ENCODE data around the gene PRUNE1.

Gene PRUNE1

DNA sequence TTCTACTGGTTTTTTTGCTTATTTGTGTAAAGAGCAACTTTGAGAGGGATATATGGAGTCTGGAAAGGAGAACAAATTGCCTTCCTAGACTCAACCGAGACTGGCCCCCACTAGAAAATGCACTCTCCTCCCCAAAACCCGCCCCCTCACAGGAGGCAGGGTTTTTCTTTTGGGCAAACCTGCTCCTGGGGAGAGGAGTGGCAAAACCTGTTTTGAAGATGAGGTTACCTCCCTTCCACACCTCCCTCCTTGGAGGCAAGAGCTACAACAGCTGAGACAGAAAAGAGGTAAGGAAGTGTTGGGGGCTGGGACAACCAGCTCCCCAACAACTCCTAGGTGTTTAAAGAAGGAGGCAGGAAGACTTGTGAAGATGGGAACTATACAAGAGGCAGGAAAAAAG lies 28.1 kb downstream of the PRUNE1 start, which contains the start of gene BNIPL:
Gene BNIPL, plus strand, starts transcription at position 231 of the 400 bp plus-strand sequence. Its CDS starts 140 bp downstream, at position 371.
- H3K36me3 ChIP-seq (ENCODE audit: low read depth), result peaks cover 14% of the 10 kb centered on the region
- DNase-seq (ENCODE audit: low spot score) (no peak), ATAC-seq (ENCODE audit: low read depth) (no peak)
- no peak within 1 kb of the TSS for H3K4me3 ChIP-seq (ENCODE audit: severe bottlenecking)
- H3K27ac ChIP-seq (ENCODE audit: poor library complexity, severe bottlenecking), result no peak within 1 kb of the TSS
- H3K4me1 ChIP-seq (ENCODE audit: insufficient read depth, poor library complexity, severe bottlenecking), result no peaks in the 10 kb centered on the region
- H3K27me3 ChIP-seq (ENCODE audit: insufficient read depth, poor library complexity, severe bottlenecking), result no peaks in the 10 kb centered on the region
- TF ChIP-seq, protein P1, sequence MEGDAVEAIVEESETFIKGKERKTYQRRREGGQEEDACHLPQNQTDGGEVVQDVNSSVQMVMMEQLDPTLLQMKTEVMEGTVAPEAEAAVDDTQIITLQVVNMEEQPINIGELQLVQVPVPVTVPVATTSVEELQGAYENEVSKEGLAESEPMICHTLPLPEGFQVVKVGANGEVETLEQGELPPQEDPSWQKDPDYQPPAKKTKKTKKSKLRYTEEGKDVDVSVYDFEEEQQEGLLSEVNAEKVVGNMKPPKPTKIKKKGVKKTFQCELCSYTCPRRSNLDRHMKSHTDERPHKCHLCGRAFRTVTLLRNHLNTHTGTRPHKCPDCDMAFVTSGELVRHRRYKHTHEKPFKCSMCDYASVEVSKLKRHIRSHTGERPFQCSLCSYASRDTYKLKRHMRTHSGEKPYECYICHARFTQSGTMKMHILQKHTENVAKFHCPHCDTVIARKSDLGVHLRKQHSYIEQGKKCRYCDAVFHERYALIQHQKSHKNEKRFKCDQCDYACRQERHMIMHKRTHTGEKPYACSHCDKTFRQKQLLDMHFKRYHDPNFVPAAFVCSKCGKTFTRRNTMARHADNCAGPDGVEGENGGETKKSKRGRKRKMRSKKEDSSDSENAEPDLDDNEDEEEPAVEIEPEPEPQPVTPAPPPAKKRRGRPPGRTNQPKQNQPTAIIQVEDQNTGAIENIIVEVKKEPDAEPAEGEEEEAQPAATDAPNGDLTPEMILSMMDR (IDR thresholded peaks at IDR 0.05; ENCODE audit: poor library complexity, severe bottlenecking), result no peak
- no peaks in the 10 kb centered on the region for H3K9me3 ChIP-seq (ENCODE audit: severe bottlenecking)

DNA sequence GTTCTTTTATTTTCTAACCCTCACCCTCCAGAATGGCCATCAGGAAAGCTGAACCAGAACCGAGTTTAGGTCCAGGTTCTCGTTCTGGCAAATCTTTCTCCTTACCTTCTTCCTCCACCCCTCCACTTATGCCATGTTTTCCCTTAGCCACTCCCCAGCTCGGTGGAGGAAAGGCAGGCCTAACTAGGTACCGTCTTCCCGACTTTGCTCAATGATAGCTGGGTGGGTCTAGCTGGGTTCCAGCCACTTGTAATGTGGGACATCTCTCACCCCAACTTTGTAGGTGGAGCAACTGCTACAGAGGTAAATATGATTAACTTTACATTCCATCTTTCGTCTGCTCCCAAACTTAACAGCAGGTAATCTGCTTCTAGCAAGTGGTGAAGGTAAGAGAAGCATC lies 28.8 kb downstream of the PRUNE1 start:
- H3K27me3 ChIP-seq (ENCODE audit: insufficient read depth, poor library complexity, severe bottlenecking), result no peaks in the 10 kb centered on the region
- peaks cover 9% of the 10 kb centered on the region for H3K36me3 ChIP-seq (ENCODE audit: low read depth)
- DNase-seq (ENCODE audit: low spot score) (no peak), ATAC-seq (ENCODE audit: low read depth) (no peak)
- H3K9me3 ChIP-seq (ENCODE audit: severe bottlenecking), result no peaks in the 10 kb centered on the region
- H3K4me3 ChIP-seq (ENCODE audit: severe bottlenecking), result no peak overlapping the region
- no peak overlapping the region for H3K27ac ChIP-seq (ENCODE audit: poor library complexity, severe bottlenecking)
- H3K4me1 ChIP-seq (ENCODE audit: insufficient read depth, poor library complexity, severe bottlenecking), result no peaks in the 10 kb centered on the region
- TF ChIP-seq, protein P1 (IDR thresholded peaks at IDR 0.05; ENCODE audit: poor library complexity, severe bottlenecking), result no peak

DNA sequence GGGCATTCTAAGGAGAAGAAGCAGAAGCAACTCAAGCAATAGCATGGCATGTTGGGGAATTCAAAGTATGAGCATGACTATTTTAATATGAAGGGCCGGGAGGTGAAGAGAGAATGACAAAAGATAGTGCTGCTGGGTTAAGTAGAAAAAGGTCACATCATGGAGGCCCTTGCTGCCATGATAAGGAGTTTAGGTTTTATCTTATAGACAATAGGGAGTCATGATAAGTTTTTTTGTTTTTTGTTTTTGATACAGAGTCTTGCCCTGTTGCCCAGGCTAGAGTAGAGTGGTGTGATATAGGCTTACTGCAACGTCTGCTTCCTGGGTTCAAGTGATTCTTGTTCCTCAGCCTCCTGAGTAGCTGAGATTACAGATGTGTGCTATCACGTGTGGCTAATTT lies 31.3 kb downstream of the PRUNE1 start:
- Histone ChIP-seq H3K9me3 (ENCODE audit: severe bottlenecking) (no peaks in the 10 kb centered on the region), H3K4me3 (ENCODE audit: severe bottlenecking) (no peak overlapping the region), H3K36me3 (ENCODE audit: low read depth) (peaks cover under 1% of the 10 kb centered on the region; the same call in 1 of the 2 replicates), H3K27ac (ENCODE audit: poor library complexity, severe bottlenecking) (no peak overlapping the region), H3K4me1 (ENCODE audit: insufficient read depth, poor library complexity, severe bottlenecking) (no peaks in the 10 kb centered on the region), H3K27me3 (ENCODE audit: insufficient read depth, poor library complexity, severe bottlenecking) (no peaks in the 10 kb centered on the region)
- TF ChIP-seq, protein P1 (IDR thresholded peaks at IDR 0.05; ENCODE audit: poor library complexity, severe bottlenecking), result no peak
- DNase-seq (ENCODE audit: low spot score) (no peak), ATAC-seq (ENCODE audit: low read depth) (no peak)

DNA sequence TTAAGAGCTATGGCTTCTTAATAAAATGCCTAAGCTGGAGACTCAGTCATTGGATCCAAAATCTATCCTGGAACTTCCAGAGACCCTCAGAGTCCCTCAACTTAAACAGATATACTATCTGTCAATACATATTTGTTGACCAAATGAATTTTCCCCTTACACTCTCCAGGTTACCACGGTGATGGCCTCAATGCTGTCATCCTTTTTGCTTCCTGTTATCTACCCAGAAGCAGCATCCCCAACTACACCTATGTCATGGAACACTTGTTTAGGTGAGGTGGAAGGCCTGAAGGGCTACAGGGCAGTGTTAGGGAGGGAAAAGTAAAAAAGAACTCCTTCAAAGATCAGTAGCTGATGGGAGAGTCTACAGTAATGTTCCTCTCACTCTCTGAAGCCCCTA lies 34.9 kb downstream of the PRUNE1 start:
- Histone ChIP-seq H3K27me3 (ENCODE audit: insufficient read depth, poor library complexity, severe bottlenecking) (no peaks in the 10 kb centered on the region), H3K4me1 (ENCODE audit: insufficient read depth, poor library complexity, severe bottlenecking) (no peaks in the 10 kb centered on the region), H3K4me3 (ENCODE audit: severe bottlenecking) (no peak overlapping the region), H3K27ac (ENCODE audit: poor library complexity, severe bottlenecking) (no peak overlapping the region), H3K36me3 (ENCODE audit: low read depth) (no peaks in the 10 kb centered on the region), H3K9me3 (ENCODE audit: severe bottlenecking) (no peaks in the 10 kb centered on the region)
- ATAC-seq (ENCODE audit: low read depth) (no peak), DNase-seq (ENCODE audit: low spot score) (no peak)
- TF ChIP-seq, protein P1 (IDR thresholded peaks at IDR 0.05; ENCODE audit: poor library complexity, severe bottlenecking), result no peak

DNA sequence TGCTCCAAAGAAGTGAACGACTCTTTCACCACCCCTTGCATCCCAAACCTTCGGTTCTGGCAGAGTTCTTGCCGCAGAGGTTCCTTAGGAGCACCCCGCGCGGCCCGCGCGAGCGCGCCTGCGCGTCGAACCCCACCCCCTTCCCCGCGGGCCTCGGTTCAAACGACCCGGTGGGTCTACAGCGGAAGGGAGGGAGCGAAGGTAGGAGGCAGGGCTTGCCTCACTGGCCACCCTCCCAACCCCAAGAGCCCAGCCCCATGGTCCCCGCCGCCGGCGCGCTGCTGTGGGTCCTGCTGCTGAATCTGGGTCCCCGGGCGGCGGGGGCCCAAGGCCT lies 39.3 kb downstream of the PRUNE1 start, which contains the start of gene C1orf56:
Gene C1orf56, plus strand, starts transcription at position 161 of the 334 bp plus-strand sequence. Its CDS starts 97 bp downstream, at position 258.
- H3K9me3 ChIP-seq (ENCODE audit: severe bottlenecking), result no peaks in the 10 kb centered on the region

More for the DNA sequence above, 39.3 kb downstream of the PRUNE1 start, which contains the start of gene C1orf56:
- no peaks in the 10 kb centered on the region for H3K27me3 ChIP-seq (ENCODE audit: insufficient read depth, poor library complexity, severe bottlenecking)
- TF ChIP-seq, protein P1 (IDR thresholded peaks at IDR 0.05; ENCODE audit: poor library complexity, severe bottlenecking), result no peak
- peak; percentile 67 for ATAC-seq (ENCODE audit: low read depth)
- no peak for DNase-seq (ENCODE audit: low spot score)
- peaks cover 12% of the 10 kb centered on the region for H3K36me3 ChIP-seq (ENCODE audit: low read depth)
- H3K4me3 ChIP-seq (ENCODE audit: severe bottlenecking), result peak within 1 kb of the TSS; percentile 51
- H3K27ac ChIP-seq (ENCODE audit: poor library complexity, severe bottlenecking), result peak within 1 kb of the TSS; percentile 59
- peaks cover 4% of the 10 kb centered on the region for H3K4me1 ChIP-seq (ENCODE audit: insufficient read depth, poor library complexity, severe bottlenecking)
